ENCODE results near the gene SAP30BP. TPM values are rescaled to one million over a fixed set of nuclear protein-coding genes. Genes with fewer than 3 reads are reported as not detected.

SAP30BP gene
- total RNA-seq, 1 experiment from 2014 or later: 126 TPM

- intact Hi-C loops (cut with micrococcal nuclease; ENCODE audit: unreplicated experiment): no loop called here
- Histone ChIP-seq H3K36me3 (ENCODE audit: control insufficient read depth, insufficient read depth, low read length) (no peaks in the 10 kb centered on the region; the same call in 1 of the 2 replicates), H3K27me3 (replicated peaks; ENCODE audit: control insufficient read depth, insufficient read depth, low read length) (no peaks in the 10 kb centered on the region), H3K4me1 (no peaks in the 10 kb centered on the region), H3K9me3 (no peaks in the 10 kb centered on the region), H3K4me3 (ENCODE audit: low read depth, low read length) (no peak overlapping the region)
- H3K27me3 Mint-ChIP-seq (ENCODE audit: insufficient read depth, unreplicated experiment): no peaks in the 10 kb centered on the region
- DNase-seq: no peak
- ChIA-PET POLR2A (no interaction called here), CTCF (interaction anchor here (1.5 to 1.8 kb wide), 2 partner anchors 10 to 17 kb away, joined by 4 to 6 read pairs; partner anchors contain the start of gene ITGB4)
- TF ChIP-seq CTCF (IDR thresholded peaks at IDR 0.05; ENCODE audit: insufficient read depth in 1 of 2, low read depth in 1 of 2, low read length in 1 of 2, severe bottlenecking in 1 of 2, unreplicated experiment in 1 of 2): no peak
- no TSS peak for BruUV-seq (replicated peaks)
- no peaks in the 10 kb centered on the region for H3K9me3 Mint-ChIP-seq (ENCODE audit: unreplicated experiment)
- H3K36me3 Mint-ChIP-seq (ENCODE audit: insufficient read depth, unreplicated experiment): peaks cover under 1% of the 10 kb centered on the region
- no peak overlapping the region for H3K4me3 Mint-ChIP-seq (ENCODE audit: unreplicated experiment)
- no peak overlapping the region for H3K27ac Mint-ChIP-seq (ENCODE audit: unreplicated experiment)
- H3K4me1 Mint-ChIP-seq (ENCODE audit: low read depth, unreplicated experiment): no peaks in the 10 kb centered on the region
Observed at GRCh38 chr17:75731086-75731715, 64.1 kb downstream of the SAP30BP start.

- no peak overlapping the region for H3K4me3 Mint-ChIP-seq (ENCODE audit: unreplicated experiment)
Observed at GRCh38 chr17:75731716-75732498, 64.8 kb downstream of the SAP30BP start.

More at GRCh38 chr17:75731716-75732498, 64.8 kb downstream of the SAP30BP start:
- no peaks in the 10 kb centered on the region; the same call in 1 of the 2 replicates for H3K36me3 ChIP-seq (ENCODE audit: control insufficient read depth, insufficient read depth, low read length)
- Mint-ChIP-seq H3K27ac (ENCODE audit: unreplicated experiment) (peak overlapping the region; percentile 57), H3K36me3 (ENCODE audit: insufficient read depth, unreplicated experiment) (peaks cover 5% of the 10 kb centered on the region), H3K9me3 (ENCODE audit: unreplicated experiment) (no peaks in the 10 kb centered on the region), H3K27me3 (ENCODE audit: insufficient read depth, unreplicated experiment) (no peaks in the 10 kb centered on the region), H3K4me1 (ENCODE audit: low read depth, unreplicated experiment) (no peaks in the 10 kb centered on the region)
- ChIA-PET CTCF (interaction anchor here (1.5 to 1.8 kb wide), 2 partner anchors 11 to 16 kb away, joined by 4 to 6 read pairs; partner anchors contain the start of gene ITGB4), POLR2A (no interaction called here)
- H3K9me3 ChIP-seq: no peaks in the 10 kb centered on the region
- no peak overlapping the region for H3K4me3 ChIP-seq (ENCODE audit: low read depth, low read length)
- no peak for TF ChIP-seq CTCF (IDR thresholded peaks at IDR 0.05; ENCODE audit: insufficient read depth in 1 of 2, low read depth in 1 of 2, low read length in 1 of 2, severe bottlenecking in 1 of 2, unreplicated experiment in 1 of 2)
- H3K4me1 ChIP-seq: no peaks in the 10 kb centered on the region
- no peak for DNase-seq
- BruUV-seq (replicated peaks): no TSS peak
- H3K27me3 ChIP-seq (replicated peaks; ENCODE audit: control insufficient read depth, insufficient read depth, low read length): no peaks in the 10 kb centered on the region
- intact Hi-C loops (cut with micrococcal nuclease; ENCODE audit: unreplicated experiment): no loop called here

Measured in Caco-2 (cell line).